Suprapubic skin (tissue), 4 donors: Measurements from ENCODE around the gene AP3B1.

Experiments used
- CTCF ChIP-seq, 2 donors: fragments of 200-600 bp in 1 of 2; fragments of 450-650 bp in 1 of 2; sonication (generic) in 1 of 2; IDR thresholded peaks; one replicate each; pipeline ENCODE4 v1.5.1; 2016 to 2019; ENCODE audit warnings: antibody characterized with exemption in 2 of 2, mild to moderate bottlenecking in 1 of 2, moderate library complexity in 1 of 2
- EP300 ChIP-seq: sonication (generic); formaldehyde crosslinking; IDR thresholded peaks from one replicate; pipeline ENCODE4 v1.6.1; 2017; ENCODE audit warnings: antibody characterized with exemption
- POLR2A ChIP-seq, 2 donors: fragments of 450-650 bp; IDR thresholded peaks; one replicate each; pipeline ENCODE4 v1.6.1; 2017; ENCODE audit warnings: antibody characterized with exemption in 2 of 2, mild to moderate bottlenecking in 2 of 2, moderate library complexity in 2 of 2
- POLR2AphosphoS5 ChIP-seq, 3 donors: sonication (generic); formaldehyde crosslinking; IDR thresholded peaks; one replicate each; pipeline ENCODE4 v1.6.1; 2017; ENCODE audit warnings: antibody characterized with exemption in 3 of 3

GRCh38 chr5:77953374-77953773 lies 341.1 kb downstream of the AP3B1 start:
- no peak for TF ChIP-seq POLR2A (IDR thresholded peaks at IDR 0.05)
- no peak for TF ChIP-seq CTCF (IDR thresholded peaks at IDR 0.05)
- no peak for TF ChIP-seq POLR2AphosphoS5 (IDR thresholded peaks at IDR 0.05)
- no peak for TF ChIP-seq EP300
